ENCODE data around the gene B3GAT2. TPM values are rescaled to one million over a fixed set of nuclear protein-coding genes. Genes with fewer than 3 reads are reported as not detected.

B3GAT2 gene
- total RNA-seq, 4 donors from 2014 or later, result 0.16 TPM; not detected in 3

- no peaks in the 10 kb centered on the region for H3K27me3 ChIP-seq
- ATAC-seq, result no peak
- WGBS, 2 donors (ENCODE audit: low coverage in 1 of 2), result 80 to 86% methylated on average over 1 to 2 of the region's 2 CpGs
Measured at GRCh38 chr6:70991253-70991652, 34.4 kb upstream of the B3GAT2 start.

DNA sequence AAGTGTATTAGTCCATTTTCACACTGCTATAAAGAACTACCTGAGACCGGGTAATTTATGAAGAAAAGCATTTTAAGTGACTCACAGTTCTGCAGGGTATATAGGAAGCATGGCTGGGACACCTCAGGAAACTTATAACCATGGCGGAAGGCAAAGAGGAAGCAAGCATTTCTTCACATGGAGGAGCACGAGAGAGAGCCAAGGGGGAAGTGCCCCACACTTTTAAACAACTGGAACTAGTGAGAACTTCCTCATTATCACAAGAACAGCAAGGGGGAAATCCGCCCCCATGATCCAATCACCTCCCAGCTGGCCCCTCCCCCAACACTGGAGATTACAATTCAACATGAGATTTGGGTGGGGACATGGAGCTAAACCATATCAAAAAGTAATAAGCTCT is 28.3 kb upstream of the B3GAT2 start:
- H3K36me3 ChIP-seq, result no peaks in the 10 kb centered on the region
- WGBS, 2 donors (ENCODE audit: low coverage in 1 of 2), result 64 to 65% methylated on average over 4 of the region's 4 CpGs
- no peaks in the 10 kb centered on the region for H3K27me3 ChIP-seq
- no peak overlapping the region for H3K27ac ChIP-seq
- H3K4me1 ChIP-seq, result no peaks in the 10 kb centered on the region
- H3K4me3 ChIP-seq, result no peak overlapping the region
- TF ChIP-seq EP300 (IDR thresholded peaks at IDR 0.05), result no peak
- no peak for TF ChIP-seq POLR2A (IDR thresholded peaks at IDR 0.05)
- no peak for TF ChIP-seq POLR2AphosphoS5 (IDR thresholded peaks at IDR 0.05)
- no peak for TF ChIP-seq CTCF (IDR thresholded peaks at IDR 0.05)
- no peak for ATAC-seq
- H3K9me3 ChIP-seq, result no peaks in the 10 kb centered on the region

More at GRCh38 chr6:70991253-70991652, 34.4 kb upstream of the B3GAT2 start:
- no peaks in the 10 kb centered on the region for H3K9me3 ChIP-seq
- no peak overlapping the region for H3K27ac ChIP-seq
- no peak overlapping the region for H3K4me3 ChIP-seq
- H3K36me3 ChIP-seq, result no peaks in the 10 kb centered on the region
- no peaks in the 10 kb centered on the region for H3K4me1 ChIP-seq
- TF ChIP-seq CTCF (IDR thresholded peaks at IDR 0.05), result no peak
- TF ChIP-seq POLR2A (IDR thresholded peaks at IDR 0.05), result no peak
- TF ChIP-seq EP300 (IDR thresholded peaks at IDR 0.05), result no peak
- TF ChIP-seq POLR2AphosphoS5 (IDR thresholded peaks at IDR 0.05), result no peak

DNA sequence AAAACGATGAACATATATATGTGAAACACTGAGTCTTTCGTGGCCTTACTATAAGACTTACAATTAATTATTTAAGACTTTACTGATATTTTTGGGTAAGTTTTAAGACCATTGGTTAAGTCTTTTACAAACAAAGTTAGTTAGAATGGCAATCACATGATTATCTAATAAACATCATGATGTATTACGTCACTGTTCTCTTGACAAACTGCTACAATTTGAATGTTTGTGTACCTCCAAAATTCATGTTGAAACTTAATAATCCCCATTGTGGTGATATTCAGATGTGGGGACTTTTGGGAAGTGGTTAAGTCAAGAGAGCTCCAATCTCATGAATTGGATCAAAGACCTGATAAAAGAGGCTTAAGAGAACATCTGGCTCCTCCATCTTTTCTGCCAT is 25.9 kb upstream of the B3GAT2 start:
- H3K4me3 ChIP-seq, result no peak overlapping the region
- TF ChIP-seq CTCF (IDR thresholded peaks at IDR 0.05) (no peak), POLR2AphosphoS5 (IDR thresholded peaks at IDR 0.05) (no peak), POLR2A (IDR thresholded peaks at IDR 0.05) (no peak), EP300 (IDR thresholded peaks at IDR 0.05) (no peak)
- no peak overlapping the region for H3K27ac ChIP-seq
- H3K9me3 ChIP-seq, result no peaks in the 10 kb centered on the region
- 85 to 100% methylated on average over 3 of the region's 3 CpGs for WGBS, 2 donors (ENCODE audit: low coverage in 1 of 2)
- H3K27me3 ChIP-seq, result no peaks in the 10 kb centered on the region
- no peak for ATAC-seq
- H3K4me1 ChIP-seq, result no peaks in the 10 kb centered on the region
- no peaks in the 10 kb centered on the region for H3K36me3 ChIP-seq

DNA sequence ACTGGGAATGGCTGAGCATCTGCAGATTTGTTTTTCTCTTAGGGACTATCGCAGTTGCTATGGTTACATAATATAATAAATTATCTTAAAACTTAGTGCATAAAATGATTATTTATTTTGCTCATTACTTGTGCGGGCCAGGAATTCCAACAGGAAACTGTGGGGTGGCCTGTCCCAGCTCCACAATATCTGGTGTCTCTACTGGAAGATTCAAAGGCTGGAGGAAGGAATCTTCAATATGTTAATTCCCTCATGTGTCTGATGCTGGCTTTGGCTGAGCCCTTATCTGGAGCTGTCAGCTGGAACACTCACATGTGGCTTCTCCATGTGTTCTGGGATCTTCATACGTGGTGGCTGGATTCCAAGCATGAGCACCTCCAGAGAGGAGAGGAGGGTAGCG is 23.9 kb upstream of the B3GAT2 start:
- WGBS, 2 donors (ENCODE audit: low coverage in 1 of 2), result 22 to 50% methylated on average over 1 to 2 of the region's 4 CpGs
- H3K9me3 ChIP-seq, result no peaks in the 10 kb centered on the region
- H3K4me3 ChIP-seq, result no peak overlapping the region
- H3K27me3 ChIP-seq, result no peaks in the 10 kb centered on the region
- H3K4me1 ChIP-seq, result no peaks in the 10 kb centered on the region
- no peaks in the 10 kb centered on the region for H3K36me3 ChIP-seq
- ATAC-seq, result no peak
- no peak overlapping the region for H3K27ac ChIP-seq
- TF ChIP-seq CTCF (IDR thresholded peaks at IDR 0.05) (no peak), POLR2AphosphoS5 (IDR thresholded peaks at IDR 0.05) (no peak), POLR2A (IDR thresholded peaks at IDR 0.05) (no peak), EP300 (IDR thresholded peaks at IDR 0.05) (no peak)

DNA sequence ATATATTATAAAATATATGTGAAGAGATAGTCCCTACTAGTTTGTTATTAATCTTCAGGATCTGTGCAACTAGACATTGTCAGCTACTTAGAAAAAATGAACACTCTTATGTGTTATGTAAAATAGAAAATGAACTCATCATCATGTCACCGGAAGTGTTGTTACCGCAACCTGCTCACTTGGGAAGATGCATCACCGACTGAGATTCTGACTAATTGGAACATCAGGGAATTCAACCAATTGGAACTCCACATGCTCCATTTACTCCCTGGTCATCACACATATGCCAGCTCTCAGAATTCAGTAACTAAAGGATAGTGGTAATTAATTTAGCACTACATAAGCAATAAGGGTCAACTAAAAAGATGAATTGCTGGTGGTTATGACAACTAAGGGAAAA is 16.7 kb upstream of the B3GAT2 start:
- ATAC-seq, result no peak
- H3K4me3 ChIP-seq, result no peak overlapping the region
- H3K4me1 ChIP-seq, result no peaks in the 10 kb centered on the region
- H3K36me3 ChIP-seq, result no peaks in the 10 kb centered on the region
- 95 to 97% methylated on average over 3 of the region's 3 CpGs for WGBS, 2 donors (ENCODE audit: low coverage in 1 of 2)
- H3K9me3 ChIP-seq, result no peaks in the 10 kb centered on the region
- H3K27me3 ChIP-seq, result no peaks in the 10 kb centered on the region
- no peak overlapping the region for H3K27ac ChIP-seq
- TF ChIP-seq POLR2A (IDR thresholded peaks at IDR 0.05) (no peak), POLR2AphosphoS5 (IDR thresholded peaks at IDR 0.05) (no peak), EP300 (IDR thresholded peaks at IDR 0.05) (no peak), CTCF (IDR thresholded peaks at IDR 0.05) (no peak)
